GDM1 (cell line): Measurements from ENCODE around the gene SRSF9.
"Not testable (repeated sequence)": the region's sequence is repeated elsewhere in the genome, so short reads cannot be mapped to it uniquely, and the experiment has no call there.

Experiments used
- DNase-seq: peaks from one replicate; lab custom pipeline; 2025; lab: John Stamatoyannopoulos, UW

The SRSF9 gene, protein sequence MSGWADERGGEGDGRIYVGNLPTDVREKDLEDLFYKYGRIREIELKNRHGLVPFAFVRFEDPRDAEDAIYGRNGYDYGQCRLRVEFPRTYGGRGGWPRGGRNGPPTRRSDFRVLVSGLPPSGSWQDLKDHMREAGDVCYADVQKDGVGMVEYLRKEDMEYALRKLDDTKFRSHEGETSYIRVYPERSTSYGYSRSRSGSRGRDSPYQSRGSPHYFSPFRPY

DNA sequence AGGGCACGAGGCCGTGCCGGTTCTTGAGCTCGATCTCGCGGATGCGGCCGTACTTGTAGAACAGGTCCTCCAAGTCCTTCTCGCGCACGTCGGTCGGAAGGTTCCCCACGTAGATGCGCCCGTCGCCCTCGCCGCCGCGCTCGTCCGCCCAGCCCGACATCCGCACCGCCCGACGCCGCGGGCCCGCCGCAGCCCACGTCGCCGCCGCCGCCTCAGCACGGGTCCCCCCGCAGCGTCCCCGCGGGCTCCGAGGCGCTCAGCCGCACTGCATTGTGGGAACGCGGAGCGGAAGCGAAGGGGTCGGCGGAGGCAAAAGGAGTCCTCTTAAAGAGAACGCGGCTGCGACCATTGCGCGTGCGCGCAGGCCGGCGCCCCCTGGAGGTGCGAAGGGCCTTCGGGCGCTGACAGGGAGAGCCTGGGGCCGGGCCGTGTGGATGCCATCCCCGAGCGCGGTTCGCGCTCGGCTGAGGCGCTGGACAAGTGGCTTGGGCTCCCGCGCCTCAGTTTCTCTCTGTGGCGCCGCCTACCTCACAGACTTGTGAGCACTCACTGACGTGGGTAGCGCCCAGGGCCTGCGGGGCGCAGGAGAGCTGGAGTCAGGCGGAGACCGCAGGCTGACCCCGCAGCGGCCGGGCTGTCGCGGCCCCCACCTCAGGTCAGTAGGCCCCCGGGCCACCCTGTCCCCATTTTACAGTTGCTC is at the start of gene SRSF9:
Gene SRSF9, minus strand, starts transcription at position 299 of the 700 bp plus-strand sequence. Its CDS starts 139 bp downstream, at position 160.
- DNase-seq: peak; percentile 94

DNA sequence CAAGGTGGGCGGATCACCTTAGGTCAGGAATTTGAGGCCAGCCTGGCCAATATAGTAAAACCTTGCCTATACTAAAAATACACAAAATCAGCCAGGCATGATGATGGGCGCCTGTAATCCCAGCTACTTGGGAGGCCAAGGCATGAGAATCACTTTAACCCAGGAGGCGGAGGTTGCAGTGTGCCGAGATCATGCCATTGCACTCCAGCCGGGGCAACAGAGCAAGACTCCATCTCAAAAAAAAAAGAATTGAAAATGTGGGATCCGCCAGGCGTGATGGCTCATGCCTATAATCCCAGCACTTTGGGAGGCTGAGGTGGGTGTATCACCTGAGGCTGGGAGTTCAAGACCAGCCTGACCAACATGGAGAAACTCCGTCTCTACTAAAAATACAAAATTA is 49.8 kb upstream of the SRSF9 start:
- DNase-seq: not testable (repeated sequence)

DNA sequence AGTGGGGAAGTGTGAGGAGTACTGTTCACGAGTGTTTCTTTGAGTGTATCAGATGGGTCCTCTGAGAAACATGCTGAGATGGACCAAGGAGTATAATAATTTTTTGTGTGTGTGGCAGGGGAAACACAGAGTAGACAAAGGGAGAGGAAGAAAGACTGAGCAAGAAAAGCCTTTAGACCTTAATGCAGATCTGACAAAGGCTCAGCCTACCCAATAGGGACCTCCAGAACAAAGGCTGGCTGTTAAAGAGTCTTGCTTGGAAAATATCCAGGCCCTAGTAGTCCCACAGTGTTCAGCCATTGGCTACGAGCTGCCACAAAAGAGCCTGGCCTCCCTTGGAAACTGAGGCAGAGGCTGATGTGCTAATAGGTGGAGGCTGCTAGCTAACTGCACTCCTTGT is 45.9 kb upstream of the SRSF9 start:
- no peak for DNase-seq

DNA sequence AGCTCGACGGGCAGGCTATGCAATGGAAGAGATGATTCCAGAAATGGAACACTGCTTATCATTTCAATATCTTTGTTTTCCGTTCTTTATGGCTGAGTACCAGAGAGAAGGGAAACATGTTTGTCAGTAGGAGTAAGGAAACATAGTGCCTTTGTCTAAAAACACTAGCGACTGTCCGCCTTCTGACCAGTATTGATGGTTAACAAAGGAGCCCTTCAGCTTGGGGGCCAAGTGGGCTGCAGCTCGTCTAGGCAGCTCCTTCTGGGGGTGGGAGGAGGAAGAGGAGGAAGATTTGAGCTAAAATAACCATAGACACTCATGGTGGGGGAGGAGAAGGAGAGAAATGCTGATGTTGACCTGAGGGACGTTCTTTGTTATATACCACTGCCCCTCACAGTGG is 44.5 kb upstream of the SRSF9 start:
- no peak for DNase-seq

DNA sequence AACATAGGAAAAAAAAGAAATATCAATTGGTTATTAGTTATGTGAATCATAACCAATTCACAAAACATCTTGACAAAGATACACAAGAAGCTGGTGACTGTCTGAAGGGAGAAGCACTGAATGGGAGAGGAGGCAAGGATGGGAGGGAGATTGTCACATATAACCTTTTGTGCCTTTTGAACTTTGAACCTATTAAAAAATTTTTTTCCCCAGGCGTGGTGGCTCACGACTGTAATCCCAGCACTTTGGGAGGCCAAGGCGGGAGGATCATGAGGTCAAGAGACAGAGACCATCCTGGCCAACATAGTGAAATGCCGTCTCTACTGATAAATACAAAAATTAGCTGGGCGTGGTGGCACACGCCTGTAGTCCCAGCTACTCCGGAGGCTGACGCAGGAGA is 39.0 kb upstream of the SRSF9 start:
- no peak for DNase-seq

DNA sequence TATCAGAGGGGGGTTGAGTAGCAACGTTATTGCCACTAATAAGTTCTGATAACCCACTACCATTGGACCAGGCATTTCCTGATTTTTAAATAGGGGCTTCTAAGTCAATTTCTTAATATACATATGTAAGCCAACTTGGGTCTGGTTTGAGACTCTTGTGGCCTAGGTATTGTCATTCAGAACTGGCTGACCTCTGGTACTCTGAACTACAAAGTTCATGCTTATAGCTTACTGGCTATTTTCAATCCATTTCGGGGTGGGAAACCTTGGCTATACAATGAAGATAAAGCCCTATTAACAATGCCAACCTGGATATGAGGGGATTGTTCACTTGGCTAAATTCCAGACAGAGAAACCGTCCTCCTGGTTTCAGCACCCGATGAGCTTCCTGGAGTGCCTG is 35.0 kb upstream of the SRSF9 start:
- DNase-seq: no peak

DNA sequence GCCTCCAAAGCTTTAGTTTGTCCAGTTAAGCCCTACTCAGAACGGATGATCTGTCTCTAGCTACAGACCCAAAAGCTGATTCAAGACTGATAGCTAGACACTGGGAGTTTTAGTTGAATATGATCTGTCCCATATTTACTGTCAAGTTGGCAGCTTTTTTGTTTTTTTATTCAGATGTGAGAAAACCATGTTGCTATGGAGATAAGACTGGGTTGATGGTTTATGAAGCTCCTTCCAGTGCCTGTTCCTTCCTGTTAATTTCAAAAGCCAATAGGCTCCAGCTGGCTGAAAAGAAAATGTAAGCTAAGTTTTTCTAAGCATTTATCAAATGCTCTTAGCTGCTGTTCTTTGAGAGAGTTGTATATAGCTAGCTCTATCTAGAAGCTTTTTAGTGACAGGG is 31.0 kb upstream of the SRSF9 start:
- no peak for DNase-seq

DNA sequence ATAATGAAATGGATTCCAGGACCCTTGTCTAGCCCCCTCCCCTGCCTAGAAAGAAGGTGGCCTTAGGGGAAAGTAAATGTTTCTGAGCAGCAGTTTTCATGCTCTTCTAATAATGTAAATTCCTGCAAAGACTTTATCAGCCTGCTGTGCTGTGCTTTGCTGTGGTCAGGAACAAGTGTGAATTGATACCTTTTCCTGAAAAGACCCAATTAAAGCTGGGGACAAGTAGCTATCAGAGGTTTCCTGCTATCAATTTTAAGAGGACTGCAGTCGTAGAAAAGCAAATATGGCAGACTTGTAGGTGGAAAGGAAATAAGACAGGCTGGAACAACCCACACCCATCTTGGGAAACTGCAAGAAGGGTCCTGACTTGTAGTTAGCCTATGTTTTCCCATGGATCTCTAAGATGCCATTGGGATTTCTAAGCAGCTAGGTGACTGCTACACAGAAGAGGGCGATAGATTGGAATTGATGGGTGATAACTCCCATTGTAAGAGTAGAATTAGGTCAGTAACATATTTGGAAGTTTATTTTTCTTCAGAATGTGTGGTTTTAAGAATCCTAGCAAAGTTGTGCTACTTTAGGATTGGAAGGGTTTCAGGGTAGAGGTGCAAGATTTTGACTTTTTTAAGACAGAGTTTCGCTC is 29.4 kb upstream of the SRSF9 start:
- DNase-seq: no peak

DNA sequence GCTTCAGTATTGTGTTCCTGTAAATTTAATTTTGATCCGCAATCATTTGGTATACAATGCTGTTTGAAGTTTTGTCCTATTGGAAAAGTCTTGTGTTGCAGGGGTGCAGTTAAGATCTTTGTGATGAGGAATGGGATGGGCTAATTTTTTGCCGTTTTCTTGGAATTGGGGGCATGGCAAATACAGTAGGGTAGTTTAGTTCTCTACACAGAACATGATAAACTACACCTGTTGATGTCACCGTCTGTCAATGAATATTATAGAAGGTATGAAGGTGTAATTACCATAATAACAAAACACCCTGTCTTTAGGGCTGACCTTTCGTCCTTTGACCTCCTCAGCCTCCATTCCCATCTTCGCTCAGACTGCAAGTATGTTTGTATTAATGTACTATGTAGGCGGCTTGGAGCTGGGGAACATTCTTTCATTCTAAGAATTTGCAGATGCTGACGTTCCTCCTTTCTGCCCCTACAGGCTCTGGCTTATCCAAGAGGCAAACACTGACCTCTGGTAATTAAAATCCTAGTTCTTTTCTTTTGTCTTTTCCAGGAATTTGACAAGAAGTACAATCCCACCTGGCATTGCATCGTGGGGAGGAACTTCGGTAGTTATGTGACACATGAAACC is 28.1 kb upstream of the SRSF9 start:
- DNase-seq: no peak

DNA sequence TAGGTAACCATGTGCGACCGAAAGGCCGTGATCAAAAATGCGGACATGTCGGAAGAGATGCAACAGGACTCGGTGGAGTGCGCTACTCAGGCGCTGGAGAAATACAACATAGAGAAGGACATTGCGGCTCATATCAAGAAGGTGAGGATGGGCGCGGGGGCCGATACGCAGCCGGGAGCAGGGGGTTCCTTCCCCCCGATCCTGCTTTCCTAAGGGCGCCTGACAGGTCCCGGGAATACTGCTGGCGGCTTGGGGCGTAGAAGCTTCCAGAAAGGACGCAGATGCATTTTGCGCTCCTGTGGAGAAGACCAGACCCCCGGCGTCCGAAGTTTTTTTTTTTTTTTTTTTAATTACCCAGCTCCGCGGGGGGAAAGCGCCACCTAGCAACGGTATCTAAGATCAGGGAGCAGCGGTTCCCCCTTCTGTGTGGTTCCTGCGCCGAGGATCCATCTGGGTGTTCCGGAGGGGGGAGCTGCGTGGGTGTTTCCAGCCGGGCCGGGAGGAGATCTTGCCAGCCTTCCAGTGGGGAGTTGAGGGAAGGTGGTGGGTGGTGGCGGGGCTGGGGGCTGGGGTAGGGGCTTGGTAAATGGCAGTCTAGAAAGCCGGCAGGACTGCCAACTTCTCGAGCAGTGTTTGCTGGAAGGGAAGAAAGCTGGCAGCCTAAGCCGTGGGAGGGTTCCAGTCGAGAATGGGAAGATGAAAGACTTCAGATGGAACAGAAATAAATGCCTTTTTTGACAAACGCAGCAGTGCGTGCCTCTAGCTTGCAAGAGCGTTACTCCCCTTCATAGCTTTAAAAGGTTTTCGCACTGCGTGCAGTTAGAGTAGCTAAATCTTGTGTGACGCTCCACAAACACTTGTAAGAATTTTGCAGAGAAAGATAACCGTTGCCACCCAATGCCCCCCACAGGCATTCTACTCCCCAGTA is 27.1 kb upstream of the SRSF9 start:
- no peak for DNase-seq

DNA sequence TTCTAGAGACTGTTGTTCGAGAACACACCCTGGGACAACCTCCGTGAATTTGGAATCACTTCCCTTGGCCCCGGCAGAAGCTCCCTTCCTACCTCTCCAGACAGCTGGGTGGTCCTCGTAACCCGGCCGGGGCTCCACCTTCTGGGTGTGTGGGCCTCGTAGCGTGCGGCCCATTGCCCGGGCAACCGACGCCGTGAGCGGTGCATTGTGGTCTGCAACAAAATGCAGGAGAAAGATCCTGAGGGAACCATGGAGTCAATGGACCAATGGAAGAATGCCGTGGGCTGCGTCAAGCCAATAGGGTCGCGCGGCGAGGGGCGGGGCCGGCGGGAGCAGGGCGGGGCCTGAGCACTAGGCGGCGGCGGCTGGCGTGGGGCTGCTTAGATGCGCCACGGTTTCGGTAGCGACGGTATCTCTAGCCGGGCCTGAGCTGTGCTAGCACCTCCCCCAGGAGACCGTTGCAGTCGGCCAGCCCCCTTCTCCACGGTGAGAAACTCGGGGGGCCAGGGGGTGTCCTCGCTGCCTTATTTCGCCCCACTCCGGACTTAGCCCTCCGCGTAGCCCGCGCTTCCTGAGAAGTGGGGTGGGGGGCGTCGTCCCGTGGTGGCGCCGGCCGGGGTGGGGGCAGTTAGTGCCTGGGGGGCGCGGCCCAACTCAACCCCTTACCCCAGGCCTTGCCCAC is 26.3 kb upstream of the SRSF9 start, which contains the start of gene DYNLL1:
Gene DYNLL1, plus strand, starts transcription at position 383 of the 682 bp plus-strand sequence. CDS start 309 bp downstream, outside the sequence.
- DNase-seq: peak; percentile 93

DNA sequence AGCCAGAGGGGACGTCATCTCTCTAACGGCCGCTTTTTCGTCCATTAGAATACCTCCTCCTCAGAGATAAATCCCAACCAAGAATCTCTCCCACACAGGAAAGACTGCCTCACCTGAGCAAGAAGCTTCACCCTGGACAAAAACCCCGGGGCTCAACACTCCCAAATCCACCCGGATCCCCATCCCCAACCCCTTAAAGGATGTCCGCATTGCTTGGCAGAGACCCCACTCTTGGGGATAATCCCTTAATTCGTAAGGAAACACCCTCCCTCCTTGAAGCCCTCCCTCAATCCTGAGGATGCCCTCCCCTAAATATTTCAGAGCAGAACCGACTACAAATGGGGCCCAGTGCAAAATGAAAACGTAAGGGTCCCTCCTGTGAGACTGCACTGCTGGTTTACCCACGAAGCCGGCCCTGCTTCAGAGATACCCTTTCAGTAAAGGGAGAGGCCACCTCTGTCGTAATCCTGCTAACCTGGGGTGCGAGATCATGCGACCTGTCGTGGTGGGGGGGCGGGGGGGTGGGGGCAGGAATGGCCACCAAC is 25.7 kb upstream of the SRSF9 start:
- DNase-seq: no peak

DNA sequence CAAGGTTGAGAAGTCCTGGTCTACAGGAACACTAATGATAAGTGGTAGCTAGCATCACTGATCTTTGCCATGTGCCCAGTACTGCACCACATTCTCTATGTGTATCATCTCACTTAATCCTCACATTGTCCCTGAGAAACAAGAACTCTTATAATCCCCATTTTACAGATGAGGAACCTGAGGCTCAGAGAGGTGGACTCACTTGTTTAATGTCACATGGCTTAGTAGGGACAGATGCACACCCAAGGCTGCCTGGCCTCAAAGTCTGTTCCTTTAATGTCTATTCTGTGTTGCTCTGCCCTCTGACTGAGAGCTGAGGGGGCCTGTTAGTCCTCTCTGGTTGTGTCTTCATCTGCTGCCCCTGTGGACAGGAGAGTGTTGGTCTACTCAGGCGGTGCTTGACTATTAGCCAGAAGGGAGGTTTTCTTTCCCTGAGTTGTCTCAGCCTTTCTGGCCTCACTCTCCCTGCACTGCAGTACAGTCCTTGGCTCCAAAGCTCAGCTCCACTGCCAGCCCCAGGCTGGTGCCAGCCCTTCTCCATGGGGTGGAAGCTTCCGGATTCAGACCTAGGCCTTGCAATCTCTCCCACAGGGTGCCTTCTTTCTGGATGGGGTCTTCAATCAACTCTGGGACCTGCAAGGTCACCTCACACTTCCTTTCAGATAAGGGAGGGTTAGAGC is 21.4 kb upstream of the SRSF9 start:
- no peak for DNase-seq

DNA sequence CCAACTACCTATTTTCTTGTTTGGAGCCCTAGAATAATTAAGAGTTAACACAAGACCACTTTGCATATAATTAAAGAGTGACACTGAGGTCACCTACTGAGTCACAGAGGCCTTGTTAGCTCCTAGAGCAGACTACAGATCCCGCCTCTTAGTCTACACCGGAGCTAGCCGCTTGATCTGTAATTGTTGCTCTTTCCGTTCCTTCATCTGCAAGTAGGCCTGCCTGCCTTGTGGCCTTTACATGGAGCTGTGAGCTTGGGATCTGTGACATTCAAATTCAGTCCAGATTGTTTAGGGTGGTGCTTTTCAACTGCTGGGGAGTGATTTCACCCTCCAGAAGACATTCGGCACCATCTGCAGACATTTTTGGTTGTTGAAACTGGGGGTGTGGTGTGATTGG is 20.8 kb upstream of the SRSF9 start:
- DNase-seq: no peak

DNA sequence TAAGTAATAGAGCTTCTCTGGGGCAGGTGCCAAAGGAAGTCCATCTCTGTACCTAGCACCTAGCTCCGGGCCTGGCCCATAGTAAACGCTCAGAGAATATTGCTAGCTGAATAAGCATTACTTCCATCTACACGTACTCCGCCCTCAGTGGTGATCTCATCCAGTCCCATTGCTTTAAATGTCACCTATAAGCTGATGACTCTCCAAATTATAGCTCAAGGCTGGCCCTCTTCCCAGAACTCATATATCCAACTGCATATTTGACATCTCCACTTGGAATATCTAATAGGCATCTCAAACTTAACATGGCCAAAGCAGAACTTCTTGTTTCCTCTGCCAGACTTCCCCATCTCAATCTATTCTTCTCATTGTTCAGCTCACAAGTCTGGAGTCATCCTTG is 19.5 kb upstream of the SRSF9 start:
- DNase-seq: no peak

DNA sequence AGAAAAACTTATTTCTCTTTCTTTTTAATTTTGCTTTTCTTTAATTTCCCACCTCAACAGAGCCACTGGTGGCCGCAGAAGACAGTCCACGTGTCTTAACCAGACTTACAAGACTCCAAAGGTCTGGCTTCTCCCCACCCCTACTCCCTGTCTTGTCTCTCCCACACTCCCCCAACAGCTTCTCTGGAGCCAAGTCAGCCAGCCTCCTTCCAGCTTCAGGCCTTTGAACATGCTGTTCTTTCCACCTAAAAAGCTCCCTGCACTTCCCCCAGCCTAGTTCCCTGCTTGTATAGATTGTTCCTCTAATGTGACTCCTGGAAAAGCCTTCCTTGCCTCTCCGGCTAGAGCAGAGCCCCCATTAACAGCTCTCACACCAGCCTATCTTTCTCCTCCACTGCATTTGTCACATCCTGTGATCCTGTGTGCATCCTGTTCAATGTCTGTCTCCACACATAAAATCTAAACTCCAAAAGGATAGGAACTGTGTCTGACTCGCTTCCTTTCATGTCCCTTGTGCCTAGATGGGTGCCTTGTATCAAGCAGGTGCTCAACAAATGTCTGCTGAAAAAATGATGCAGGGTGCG is 18.6 kb upstream of the SRSF9 start:
- no peak for DNase-seq

DNA sequence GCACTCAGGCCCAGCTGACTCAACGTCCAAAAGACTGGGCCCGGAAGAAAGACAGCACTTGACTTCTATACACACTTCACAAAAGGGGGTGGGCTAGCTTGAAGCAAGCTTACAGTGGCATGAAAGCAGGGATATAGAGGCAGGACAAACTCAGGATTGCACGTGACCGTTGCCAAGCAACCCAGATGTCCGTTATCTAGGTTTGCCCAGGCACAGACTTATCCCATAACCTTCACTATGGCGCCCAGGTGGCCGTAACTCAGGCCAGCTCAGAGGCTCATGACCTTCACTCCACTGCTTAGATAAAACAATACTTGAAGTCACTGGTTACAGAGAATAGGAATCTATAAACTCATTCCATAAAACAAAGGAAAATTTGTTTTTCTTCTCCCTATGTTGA is 18.0 kb upstream of the SRSF9 start:
- not testable (repeated sequence) for DNase-seq

DNA sequence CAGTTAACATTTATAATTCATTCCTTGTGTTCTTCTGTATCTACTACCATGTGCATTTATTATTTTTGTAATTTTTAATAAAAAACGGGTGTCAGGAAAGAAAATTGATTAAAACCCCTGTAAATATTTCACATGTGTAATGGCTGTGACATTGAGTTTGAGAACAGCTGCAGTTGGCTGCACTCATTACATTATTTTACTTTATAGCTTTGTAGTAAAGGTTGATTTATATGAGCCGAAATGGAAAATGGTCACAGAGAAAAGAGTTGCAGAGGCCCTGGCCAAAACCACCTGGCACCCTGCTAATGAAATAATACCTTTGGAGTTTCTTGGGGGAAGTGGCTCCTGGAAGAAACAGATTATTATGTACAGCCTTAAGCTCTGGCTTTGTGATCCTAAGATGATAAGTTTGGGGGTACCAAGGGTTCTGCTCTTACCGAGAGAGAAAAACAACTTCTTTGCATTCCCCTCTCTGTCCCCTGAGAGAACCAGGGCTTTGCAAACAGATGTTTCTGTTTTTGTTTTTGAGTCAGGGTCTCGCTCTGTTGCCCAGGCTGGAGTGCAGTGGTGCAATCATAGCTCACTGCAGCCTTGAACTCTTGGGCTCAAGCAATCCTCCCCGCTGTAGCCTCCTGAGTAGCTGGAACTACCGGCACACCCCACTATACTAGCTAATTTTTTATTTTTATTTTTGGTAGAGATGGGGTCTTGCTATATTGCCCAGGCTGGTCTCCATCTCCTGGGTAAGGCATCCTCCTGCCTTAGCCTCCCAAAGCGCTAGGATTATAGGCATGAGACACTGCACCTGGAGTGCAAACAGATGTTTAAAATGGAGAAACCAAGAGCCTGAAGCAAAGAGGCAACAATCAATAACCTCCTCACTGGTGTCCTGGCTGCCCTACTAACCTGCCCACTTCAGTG is 16.7 kb upstream of the SRSF9 start:
- no peak for DNase-seq

DNA sequence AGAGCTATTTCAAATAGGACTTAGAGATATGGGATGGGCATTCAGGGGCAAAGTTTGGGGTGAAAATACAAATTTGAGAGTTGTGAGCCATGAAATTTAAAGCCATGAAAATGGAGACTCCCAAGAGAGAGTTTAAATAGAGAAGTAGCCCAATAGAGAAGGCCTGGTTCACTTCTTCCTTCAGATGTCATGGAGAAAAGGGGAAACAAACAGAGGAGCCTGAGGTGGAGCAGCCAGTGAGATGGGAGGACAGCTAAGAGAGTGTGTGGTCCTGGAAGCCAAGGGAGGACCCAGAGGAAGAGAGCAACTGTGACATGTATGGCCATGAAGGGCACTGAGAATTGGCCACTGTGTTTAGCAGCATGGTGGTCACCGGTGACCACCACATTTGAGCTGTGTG is 14.1 kb upstream of the SRSF9 start:
- DNase-seq: peak; percentile 21
